ENCODE results near the gene CYP3A4.
A peak's percentile ranks its signal among the peaks of the same experiment; 100 is the strongest.
"Not testable (repeated sequence)": the region's sequence is repeated elsewhere in the genome, so short reads cannot be mapped to it uniquely, and the experiment has no call there.

The CYP3A4 gene

DNA sequence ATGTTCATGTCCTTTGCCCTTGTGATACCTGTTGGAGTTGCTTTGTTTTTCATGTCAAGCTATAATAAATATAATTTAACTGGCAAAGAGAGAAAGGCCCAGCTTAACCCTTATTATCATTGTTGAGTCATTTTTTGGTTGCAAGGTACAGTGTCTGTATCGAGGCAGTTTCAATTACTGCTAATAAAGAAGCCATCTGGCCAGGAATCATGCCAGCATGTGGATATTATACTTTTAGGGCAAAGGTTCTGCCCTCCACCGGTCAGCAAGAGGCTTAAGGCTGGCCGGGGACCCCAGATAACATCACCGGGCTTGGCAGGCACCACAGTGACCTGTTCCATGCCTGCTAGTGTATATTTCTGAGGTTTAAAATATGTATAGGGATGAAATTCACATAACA, 9.0 kb upstream of the CYP3A4 start:
- no peak for DNase-seq (ENCODE audit: low spot score)

GRCh38 chr7:99791667-99792369, 7.8 kb upstream of the CYP3A4 start:
- DNase-seq (ENCODE audit: low spot score), result no peak

- no peak for DNase-seq (ENCODE audit: low spot score)
These were observed 7.0 kb upstream of the CYP3A4 start for GRCh38 chr7:99791021-99791420.

GRCh38 chr7:99790407-99790806, 6.4 kb upstream of the CYP3A4 start:
- no peak for DNase-seq (ENCODE audit: low spot score)

DNA sequence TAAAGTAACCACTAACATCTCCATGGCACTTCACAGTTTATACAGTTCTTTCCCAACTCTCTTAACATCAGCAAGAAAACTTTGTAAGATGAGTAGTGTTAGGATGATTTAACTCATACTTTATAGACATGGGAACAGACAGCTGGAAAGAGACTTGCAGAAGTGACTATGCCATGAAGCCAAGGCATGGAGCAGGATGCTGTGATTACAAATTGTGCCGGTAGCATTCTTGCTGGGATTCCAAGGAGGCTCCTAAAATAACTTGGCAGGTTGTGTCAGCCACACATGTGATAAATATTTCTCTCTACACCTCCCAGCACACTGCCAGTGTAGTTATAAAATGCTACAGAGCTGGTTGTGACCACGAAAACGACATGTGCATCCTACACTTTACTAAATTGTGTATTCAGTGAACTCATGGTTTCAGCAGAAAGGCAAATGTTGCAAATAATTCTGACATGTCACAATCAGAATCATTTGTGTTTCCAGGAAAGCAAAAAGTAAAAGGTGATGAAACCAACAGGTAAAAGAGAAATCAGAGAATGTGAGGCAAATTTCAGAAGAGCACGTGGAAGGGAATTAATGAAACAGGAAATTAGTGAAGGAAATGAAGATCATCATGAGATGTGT, 5.6 kb upstream of the CYP3A4 start:
- DNase-seq (ENCODE audit: low spot score), result peak; percentile 22

- no peak for DNase-seq (ENCODE audit: low spot score)
These were observed 4.6 kb upstream of the CYP3A4 start for GRCh38 chr7:99788554-99788953.

GRCh38 chr7:99786726-99787335, 2.8 kb upstream of the CYP3A4 start:
- DNase-seq (ENCODE audit: low spot score), result no peak

DNA sequence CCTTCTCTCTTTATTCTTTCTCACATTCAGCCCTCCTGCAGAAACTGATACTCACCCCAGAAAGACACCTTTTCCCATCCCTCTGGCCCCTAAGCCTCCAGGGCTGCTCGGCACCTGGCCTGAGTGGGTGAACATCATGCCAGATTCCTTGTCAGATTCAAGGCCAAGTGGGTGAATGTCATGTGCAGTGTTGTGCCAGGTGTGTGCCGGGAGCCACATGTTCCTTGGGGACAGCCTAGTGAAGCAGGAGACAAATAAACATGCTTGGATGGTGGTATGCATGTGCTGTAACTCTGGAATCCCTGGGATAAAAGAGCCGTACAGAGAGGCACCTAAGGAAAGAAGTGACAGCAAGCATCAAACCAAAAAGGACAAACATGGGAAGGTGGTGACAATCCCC, 1.7 kb upstream of the CYP3A4 start:
- DNase-seq (ENCODE audit: low spot score), result not testable (repeated sequence)

GRCh38 chr7:99782012-99782953, 1.7 kb downstream of the CYP3A4 start:
- DNase-seq (ENCODE audit: low spot score), result no peak

GRCh38 chr7:99780588-99780987, 3.4 kb downstream of the CYP3A4 start:
- no peak for DNase-seq (ENCODE audit: low spot score)

- no peak for DNase-seq (ENCODE audit: low spot score)
These were observed 4.0 kb downstream of the CYP3A4 start for GRCh38 chr7:99779949-99780348.

DNA sequence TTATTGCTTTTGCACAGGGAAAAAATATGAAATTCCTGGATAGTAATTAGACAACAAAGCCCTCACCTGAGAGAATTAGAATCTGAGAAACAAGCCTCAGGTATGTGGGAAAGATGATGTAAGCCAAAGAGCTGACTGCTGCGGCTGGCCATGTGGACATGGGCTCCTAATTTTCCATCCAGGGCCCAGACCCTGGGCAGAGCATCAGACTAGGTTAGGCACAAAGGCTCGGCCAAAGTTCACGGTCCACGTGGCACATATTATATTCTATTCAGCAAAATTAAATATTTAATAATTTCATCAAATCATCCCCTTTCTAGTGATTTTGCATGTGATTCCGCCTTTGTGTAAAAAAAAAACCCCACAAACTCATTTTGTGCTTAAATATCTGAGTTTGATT, 5.1 kb downstream of the CYP3A4 start:
- no peak for DNase-seq (ENCODE audit: low spot score)

DNA sequence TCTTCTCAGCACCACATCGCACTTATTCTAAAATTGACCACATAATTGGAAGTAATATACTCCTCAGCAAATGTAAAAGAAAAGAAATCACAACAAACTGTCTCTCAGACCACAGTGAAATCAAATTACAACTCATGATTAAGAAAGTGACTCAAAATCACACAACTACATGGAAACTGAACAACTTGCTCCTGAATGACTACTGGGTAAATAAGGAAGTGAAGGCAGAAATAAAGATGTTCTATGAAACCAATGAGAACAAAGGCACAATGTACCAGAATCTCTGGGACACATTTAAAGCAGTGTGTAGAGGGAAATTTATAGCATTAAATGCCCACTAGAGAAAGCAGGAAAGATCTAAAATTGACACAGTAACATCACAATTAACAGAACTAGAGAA, 10.6 kb downstream of the CYP3A4 start:
- not testable (repeated sequence) for DNase-seq (ENCODE audit: low spot score)

DNA sequence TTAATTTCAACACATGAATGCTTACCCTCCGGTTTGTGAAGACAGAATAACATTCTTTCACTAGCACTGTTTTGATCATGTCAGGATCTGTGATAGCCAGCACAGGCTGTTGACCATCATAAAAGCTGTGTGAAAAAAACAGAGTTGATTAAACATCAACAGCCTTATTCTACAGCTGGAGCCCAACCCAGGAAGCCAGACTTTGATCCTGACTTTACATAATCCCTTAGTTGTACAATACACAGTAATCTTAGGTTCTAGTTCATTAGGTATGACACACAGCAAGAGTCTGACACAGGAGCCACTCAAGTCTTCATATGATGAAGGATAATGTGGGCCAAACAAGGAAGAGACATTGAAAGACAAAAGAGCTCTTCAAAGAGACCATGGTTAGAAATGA, 11.4 kb downstream of the CYP3A4 start:
- no peak for DNase-seq (ENCODE audit: low spot score)

- DNase-seq (ENCODE audit: low spot score), result not testable (repeated sequence)
These were observed 14.5 kb downstream of the CYP3A4 start for GRCh38 chr7:99769494-99769893.

DNA sequence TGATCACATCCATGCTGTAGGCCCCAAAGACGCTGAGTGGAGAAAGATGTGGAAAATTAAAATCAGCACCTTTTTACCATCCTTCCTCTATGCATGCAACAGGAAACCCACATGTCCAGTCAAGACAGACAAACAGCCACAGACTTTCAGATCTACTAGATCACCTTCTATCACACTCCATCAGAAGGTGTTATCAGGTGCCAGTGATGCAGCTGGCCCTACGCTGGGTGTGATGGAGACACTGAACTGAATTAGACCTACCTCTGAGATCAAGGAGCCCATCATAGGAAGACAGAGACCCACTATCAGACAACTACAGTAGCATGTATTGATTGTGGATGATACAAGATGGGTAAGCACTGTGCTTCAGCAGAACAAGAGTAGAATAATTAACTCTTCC, 15.5 kb downstream of the CYP3A4 start:
- no peak for DNase-seq (ENCODE audit: low spot score)

- DNase-seq (ENCODE audit: low spot score), result no peak
These were observed 16.3 kb downstream of the CYP3A4 start for GRCh38 chr7:99767662-99768061.

DNA sequence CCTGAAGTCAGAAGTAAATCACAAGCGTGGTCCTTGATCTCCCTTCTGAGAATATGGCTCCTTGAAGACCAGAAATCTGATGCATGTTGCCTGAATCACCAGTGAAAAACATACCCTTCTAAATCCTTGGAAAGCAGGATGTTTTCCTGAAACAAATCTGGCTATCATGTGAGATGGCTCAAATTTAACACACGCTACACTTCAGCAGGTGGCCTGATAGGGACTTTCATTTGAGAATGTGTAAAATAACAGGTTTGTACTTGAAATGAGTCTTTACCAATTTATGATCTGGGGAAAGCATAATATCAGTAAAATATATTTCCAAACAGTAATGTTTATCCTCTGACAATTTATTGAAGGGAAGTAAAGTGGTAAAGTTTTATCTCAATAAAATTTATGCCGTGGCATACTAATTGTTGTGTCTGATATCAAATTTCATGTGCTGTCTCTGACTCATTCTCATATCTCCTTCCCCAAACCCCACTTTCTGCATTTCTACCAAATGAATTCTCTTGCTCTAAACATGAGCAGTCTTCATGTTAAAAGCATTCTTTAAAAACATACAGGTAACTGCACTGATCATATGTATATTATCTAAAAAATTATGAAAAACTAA, 17.4 kb downstream of the CYP3A4 start:
- no peak for DNase-seq (ENCODE audit: low spot score)

- DNase-seq (ENCODE audit: low spot score), result no peak
These were observed 19.5 kb downstream of the CYP3A4 start for GRCh38 chr7:99764478-99764877.

- peak; percentile 72 for DNase-seq (ENCODE audit: low spot score)
These were observed 21.2 kb downstream of the CYP3A4 start for GRCh38 chr7:99762680-99763327.

DNA sequence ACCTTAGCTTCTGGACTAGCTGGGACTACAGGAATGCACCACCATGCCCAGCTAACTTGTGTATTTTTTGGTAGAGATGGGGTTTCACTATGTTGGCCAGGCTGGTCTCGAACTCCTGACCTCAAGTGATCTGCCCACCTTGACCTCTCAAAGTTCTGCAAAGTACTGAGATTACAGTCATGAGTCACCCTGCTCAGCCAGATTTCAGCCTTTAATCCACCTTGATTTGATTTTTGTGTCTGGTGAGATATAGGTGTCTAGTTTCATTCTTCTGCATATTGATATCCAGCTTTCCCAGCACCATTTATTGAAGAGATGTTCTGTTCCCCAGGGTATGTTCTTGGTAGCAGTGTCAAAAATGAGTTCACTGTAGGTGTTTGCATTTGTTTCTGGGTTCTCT, 28.9 kb downstream of the CYP3A4 start:
- DNase-seq (ENCODE audit: low spot score), result no peak

Data from AG20443 (cell line).